Endodermal cell (in vitro differentiated cells): ENCODE measurements around the gene RILPL2. TPM values are rescaled to one million over a fixed set of nuclear protein-coding genes. Genes with fewer than 3 reads are reported as not detected.

Experiments used
- DNase-seq: peaks from one replicate; pipeline ENCODE4 v3.0.0-alpha.2; 2017
- H3K27ac ChIP-seq: 2 replicates; pipeline ENCODE4 v1.5.1; 2013; ENCODE audit warnings: mild to moderate bottlenecking, low read depth, low read length, moderate library complexity
- H3K27me3 ChIP-seq: 2 replicates; pipeline ENCODE4 v1.6.1; 2013; ENCODE audit warnings: mild to moderate bottlenecking, low read length, moderate library complexity; ENCODE audit not compliant: insufficient read depth, control insufficient read depth, poor library complexity, severe bottlenecking
- H3K36me3 ChIP-seq: 2 replicates; pipeline ENCODE4 v1.7.0; 2013; ENCODE audit warnings: mild to moderate bottlenecking, low read length, moderate library complexity; ENCODE audit not compliant: control insufficient read depth, insufficient read depth
- H3K4me1 ChIP-seq: one replicate; pipeline ENCODE4 v1.7.0; 2013; ENCODE audit warnings: low read length; ENCODE audit not compliant: control insufficient read depth, insufficient read depth
- H3K4me3 ChIP-seq: 2 replicates; pipeline ENCODE4 v1.5.1; 2013; ENCODE audit warnings: mild to moderate bottlenecking, low read length, moderate library complexity
- H3K9ac ChIP-seq: 2 replicates; pipeline ENCODE4 v1.6.1; 2013; ENCODE audit warnings: mild to moderate bottlenecking, low read length, moderate library complexity; ENCODE audit not compliant: poor library complexity, severe bottlenecking; ENCODE audit errors: extremely low read depth
- H3K9me3 ChIP-seq: 2 replicates; pipeline ENCODE4 v1.6.1; 2013; ENCODE audit warnings: mild to moderate bottlenecking, low read length, moderate library complexity; ENCODE audit not compliant: control insufficient read depth
- H3K27ac Mint-ChIP-seq: 2 replicates; pipeline ENCODE4 v1.8.0; 2020; ENCODE audit warnings: mixed read lengths
- H3K27me3 Mint-ChIP-seq: 2 replicates; pipeline ENCODE4 v1.8.0; 2021; ENCODE audit warnings: mild to moderate bottlenecking, mixed read lengths; ENCODE audit not compliant: insufficient read depth
- H3K36me3 Mint-ChIP-seq: 2 replicates; pipeline ENCODE4 v1.8.0; 2020; ENCODE audit warnings: low read depth, mixed read lengths
- H3K4me1 Mint-ChIP-seq: 2 replicates; pipeline ENCODE4 v1.8.0; 2020; ENCODE audit warnings: mixed read lengths
- H3K4me3 Mint-ChIP-seq: 2 replicates; pipeline ENCODE4 v1.8.0; 2020; ENCODE audit warnings: mild to moderate bottlenecking, moderate library complexity, mixed read lengths
- H3K9me3 Mint-ChIP-seq: 2 replicates; pipeline ENCODE4 v1.8.0; 2020; ENCODE audit warnings: mild to moderate bottlenecking, mixed read lengths
- CTCF ChIP-seq: fragments of 200-600 bp; sonication (generic); conservative IDR thresholded peaks from 2 replicates; pipeline ENCODE4 v1.5.0; 2021; ENCODE audit warnings: antibody characterized with exemption, mild to moderate bottlenecking
- WGBS, 2 experiments: methylation state at CpG; one replicate each; pipeline versions ENCODE4 v1.1.5 to v1.1.7; 2013; ENCODE audit warnings: missing lambda C conversion rate in 2 of 2, mixed read lengths in 1 of 2; ENCODE audit not compliant: insufficient coverage in 1 of 2, insufficient read length in 1 of 2; 5-methylcytosine and 5-hydroxymethylcytosine counted together
- total RNA-seq, 2 donors: library from RNA; stranded (reverse); fragmentation: NEBNext Ultra II Directional in 1 of 2; extraction: Animal tissue kit (Norgen Biotek cat#: 25700) in 1 of 2; gene quantifications; 2 replicates in 1 of 2; 3 replicates in 1 of 2; pipeline ENCODE4 v1.2.1, GENCODE V29; 2021

Gene RILPL2
- total RNA-seq, 2 donors from 2014 or later = 2.6 TPM

GRCh38 chr12:123471374-123472068 is 35.0 kb upstream of the RILPL2 start:
- DNase-seq = no peak
- Histone ChIP-seq H3K4me1 (no peaks in the 10 kb centered on the region), H3K27ac (no peak overlapping the region), H3K9ac (no peak overlapping the region), H3K9me3 (no peaks in the 10 kb centered on the region), H3K36me3 (peaks cover 42% of the 10 kb centered on the region), H3K4me3 (no peak overlapping the region), H3K27me3 (no peaks in the 10 kb centered on the region)
- Mint-ChIP-seq H3K4me3 (no peak overlapping the region), H3K27ac (no peak overlapping the region), H3K4me1 (peaks cover 14% of the 10 kb centered on the region), H3K27me3 (no peaks in the 10 kb centered on the region), H3K9me3 (no peaks in the 10 kb centered on the region), H3K36me3 (peaks cover 32% of the 10 kb centered on the region)
- TF ChIP-seq CTCF = no peak
- WGBS, 2 experiments = 93 to 100% methylated on average over 6 to 8 of the region's 8 CpGs

GRCh38 chr12:123469978-123470377 is 33.5 kb upstream of the RILPL2 start:
- 89 to 93% methylated on average over 1 to 2 of the region's 2 CpGs for WGBS, 2 experiments
- DNase-seq = no peak
- no peaks in the 10 kb centered on the region for H3K27me3 Mint-ChIP-seq
- Histone ChIP-seq H3K36me3 (peaks cover 39% of the 10 kb centered on the region), H3K9ac (no peak overlapping the region), H3K4me3 (no peak overlapping the region), H3K27me3 (no peaks in the 10 kb centered on the region), H3K27ac (no peak overlapping the region), H3K4me1 (no peaks in the 10 kb centered on the region), H3K9me3 (no peaks in the 10 kb centered on the region)
- peaks cover 39% of the 10 kb centered on the region for H3K36me3 Mint-ChIP-seq
- no peak for TF ChIP-seq CTCF
- H3K27ac Mint-ChIP-seq = no peak overlapping the region
- peaks cover 7% of the 10 kb centered on the region for H3K4me1 Mint-ChIP-seq
- H3K9me3 Mint-ChIP-seq = no peaks in the 10 kb centered on the region
- H3K4me3 Mint-ChIP-seq = no peak overlapping the region

GRCh38 chr12:123468786-123469185 is 32.3 kb upstream of the RILPL2 start:
- no peak for DNase-seq
- H3K36me3 ChIP-seq = peaks cover 42% of the 10 kb centered on the region
- Mint-ChIP-seq H3K9me3 (no peaks in the 10 kb centered on the region), H3K36me3 (peaks cover 42% of the 10 kb centered on the region), H3K4me3 (no peak overlapping the region), H3K27ac (no peak overlapping the region), H3K4me1 (no peaks in the 10 kb centered on the region), H3K27me3 (no peaks in the 10 kb centered on the region)
- no peaks in the 10 kb centered on the region for H3K9me3 ChIP-seq
- no peaks in the 10 kb centered on the region for H3K27me3 ChIP-seq
- H3K9ac ChIP-seq = no peak overlapping the region
- no peaks in the 10 kb centered on the region for H3K4me1 ChIP-seq
- no peak overlapping the region for H3K27ac ChIP-seq
- peak; percentile 12 for TF ChIP-seq CTCF
- H3K4me3 ChIP-seq = no peak overlapping the region
- 60 to 75% methylated on average over 1 of the region's 1 CpG for WGBS, 2 experiments
